Esophagus squamous epithelium (tissue), 4 donors: ENCODE results near the gene DIS3.

Experiments
- POLR2A ChIP-seq, 4 donors: fragments of 450-650 bp; IDR thresholded peaks; one replicate each; pipeline ENCODE4 v1.6.1; 2017; ENCODE audit warnings: antibody characterized with exemption in 4 of 4, mild to moderate bottlenecking in 4 of 4, moderate library complexity in 3 of 4
- TF ChIP-seq, protein P1 (sequence below), 6 experiments: fragments of 450-650 bp in 4 of 6; fragments of 200-600 bp in 2 of 6; sonication (generic) in 2 of 6; IDR thresholded peaks; one replicate each; pipeline ENCODE4 v1.5.1; 2016 to 2019; ENCODE audit warnings: antibody characterized with exemption in 6 of 6, mild to moderate bottlenecking in 4 of 6, moderate library complexity in 4 of 6

DNA sequence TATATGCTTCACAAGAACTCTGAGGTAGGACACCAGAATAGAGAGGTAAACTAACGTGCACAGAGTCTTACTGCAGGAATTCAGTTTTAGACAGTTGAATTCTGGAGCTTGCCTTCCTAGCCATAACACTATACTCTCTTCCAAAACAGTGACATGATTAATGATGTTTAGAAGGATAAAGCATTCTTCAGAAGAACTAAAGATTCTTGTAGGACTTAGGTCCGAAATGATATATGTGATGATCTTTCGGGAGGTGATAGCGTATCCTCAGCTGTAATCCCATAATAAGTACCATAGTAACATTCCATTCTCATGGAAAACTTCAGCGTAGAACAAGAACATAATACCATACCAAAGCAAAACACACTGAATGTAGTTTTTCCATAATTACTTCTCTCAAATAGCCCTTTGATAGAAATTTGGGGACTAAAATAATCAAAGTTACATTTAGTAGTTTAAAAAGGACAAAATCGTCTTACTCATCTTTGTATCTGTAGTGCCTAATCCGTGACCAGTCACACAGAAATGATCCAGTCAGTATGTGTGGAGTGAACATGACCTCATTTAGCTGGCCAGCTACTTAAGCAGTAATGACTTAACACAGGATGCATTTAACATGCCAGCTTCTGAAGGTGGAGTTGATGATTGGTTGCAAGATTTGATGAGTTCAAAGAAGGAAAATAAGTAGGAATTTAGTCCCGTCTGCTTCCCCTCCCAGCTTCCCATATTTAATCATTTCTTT lies 38.6 kb upstream of the DIS3 start:
- TF ChIP-seq, protein P1, sequence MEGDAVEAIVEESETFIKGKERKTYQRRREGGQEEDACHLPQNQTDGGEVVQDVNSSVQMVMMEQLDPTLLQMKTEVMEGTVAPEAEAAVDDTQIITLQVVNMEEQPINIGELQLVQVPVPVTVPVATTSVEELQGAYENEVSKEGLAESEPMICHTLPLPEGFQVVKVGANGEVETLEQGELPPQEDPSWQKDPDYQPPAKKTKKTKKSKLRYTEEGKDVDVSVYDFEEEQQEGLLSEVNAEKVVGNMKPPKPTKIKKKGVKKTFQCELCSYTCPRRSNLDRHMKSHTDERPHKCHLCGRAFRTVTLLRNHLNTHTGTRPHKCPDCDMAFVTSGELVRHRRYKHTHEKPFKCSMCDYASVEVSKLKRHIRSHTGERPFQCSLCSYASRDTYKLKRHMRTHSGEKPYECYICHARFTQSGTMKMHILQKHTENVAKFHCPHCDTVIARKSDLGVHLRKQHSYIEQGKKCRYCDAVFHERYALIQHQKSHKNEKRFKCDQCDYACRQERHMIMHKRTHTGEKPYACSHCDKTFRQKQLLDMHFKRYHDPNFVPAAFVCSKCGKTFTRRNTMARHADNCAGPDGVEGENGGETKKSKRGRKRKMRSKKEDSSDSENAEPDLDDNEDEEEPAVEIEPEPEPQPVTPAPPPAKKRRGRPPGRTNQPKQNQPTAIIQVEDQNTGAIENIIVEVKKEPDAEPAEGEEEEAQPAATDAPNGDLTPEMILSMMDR (IDR thresholded peaks at IDR 0.05): no peak
- no peak for TF ChIP-seq POLR2A (IDR thresholded peaks at IDR 0.05)
